Fibroblast of villous mesenchyme (primary cell): ENCODE data around the gene RYK. TPM values are rescaled to one million over a fixed set of nuclear protein-coding genes. Genes with fewer than 3 reads are reported as not detected.

Source experiments
- DNase-seq: peaks from one replicate; pipeline ENCODE4 v3.0.0-alpha.2; 2010; ENCODE audit warnings: low read depth
- H3K4me3 ChIP-seq: 2 replicates; pipeline ENCODE4 v1.5.1; 2011; ENCODE audit warnings: low read depth, mild to moderate bottlenecking, low read length
- CTCF ChIP-seq: IDR thresholded peaks from 2 replicates; pipeline ENCODE4 v1.5.1; 2012; ENCODE audit warnings: low read depth, mild to moderate bottlenecking, low read length; ENCODE audit not compliant: insufficient read depth
- total RNA-seq: library from RNA; depleted of rRNA; stranded (reverse); fragments of >200 nt; gene quantifications from 2 replicates; pipeline ENCODE4 v1.2.3, GENCODE V29; 2012

RYK gene
- total RNA-seq, 1 donor = 161 TPM

DNA sequence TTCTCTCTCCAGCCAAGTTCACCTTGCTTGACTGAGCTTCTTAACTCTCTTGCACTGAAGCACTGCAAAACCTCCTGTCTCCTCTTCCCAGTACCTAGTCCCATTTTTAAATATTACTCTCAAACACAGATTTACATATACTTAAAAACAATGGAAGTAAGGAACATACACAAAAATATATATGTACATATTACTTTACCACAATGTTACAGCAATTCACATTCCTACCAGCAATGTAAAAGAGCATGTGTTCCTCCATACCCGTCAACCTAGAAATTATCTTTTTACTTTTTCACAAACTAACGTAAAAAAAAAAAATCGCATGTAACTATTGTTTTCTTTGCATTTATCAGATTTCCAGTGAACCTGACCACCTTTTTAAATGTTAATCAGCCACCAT is 60.4 kb downstream of the RYK start:
- TF ChIP-seq CTCF = no peak
- no peak overlapping the region for H3K4me3 ChIP-seq
- no peak for DNase-seq

DNA sequence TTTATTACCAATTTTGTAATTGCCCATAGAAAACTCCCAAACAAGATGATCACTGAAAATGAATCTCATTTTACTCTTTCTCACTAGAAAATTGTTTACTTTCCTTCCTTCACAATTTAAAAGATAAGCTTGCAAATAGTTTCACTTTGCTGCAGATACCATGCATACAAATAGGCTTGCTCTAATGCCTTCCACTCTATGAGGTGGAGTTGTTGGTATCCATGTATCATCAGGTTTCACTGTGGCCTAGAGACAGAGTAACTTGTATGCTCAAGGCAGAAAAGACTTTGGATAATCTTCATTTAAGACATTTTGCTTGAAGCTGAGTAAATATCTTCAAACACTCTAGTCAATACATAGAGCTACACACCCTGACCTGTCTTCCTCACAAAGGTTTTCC is 60.8 kb downstream of the RYK start:
- DNase-seq = peak; percentile 40
- no peak overlapping the region for H3K4me3 ChIP-seq
- TF ChIP-seq CTCF = no peak

DNA sequence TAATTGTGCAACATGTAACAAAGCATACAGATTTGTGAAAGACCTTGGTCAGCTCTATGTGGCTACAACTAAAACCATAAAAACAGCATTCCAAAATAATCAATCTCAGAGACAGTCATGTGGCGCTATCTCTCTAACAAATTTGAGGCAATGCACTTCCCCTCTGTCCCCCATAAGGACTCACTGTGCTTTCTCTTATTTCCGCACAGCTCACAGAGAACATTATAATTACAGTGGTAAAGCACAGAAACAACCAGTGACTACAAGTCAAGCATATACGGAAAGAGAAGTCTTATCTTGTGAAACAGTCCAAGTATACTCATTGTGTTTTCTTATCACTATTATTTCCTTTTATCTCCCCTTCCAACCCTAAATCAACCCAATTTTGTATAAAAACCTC is 64.3 kb downstream of the RYK start:
- no peak overlapping the region for H3K4me3 ChIP-seq

DNA sequence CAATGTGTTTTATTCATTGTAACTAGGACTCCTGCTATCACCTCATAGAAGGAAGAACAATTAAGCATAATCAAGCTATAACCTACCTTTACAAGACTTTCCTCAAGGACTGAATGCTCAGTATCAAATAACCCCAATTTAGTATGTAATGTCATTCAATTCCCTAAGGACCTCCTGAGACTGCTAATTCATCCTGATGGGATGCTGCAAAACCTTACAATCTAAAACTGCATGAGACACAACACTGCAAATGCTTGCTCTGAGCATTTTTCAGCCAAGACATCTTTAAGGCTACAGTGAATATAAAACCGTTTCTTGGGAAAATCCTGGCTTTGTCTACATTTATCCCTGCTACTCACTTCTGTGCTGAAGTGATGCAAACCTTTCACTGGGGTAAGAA is 69.9 kb downstream of the RYK start:
- TF ChIP-seq CTCF = no peak
- no peak overlapping the region for H3K4me3 ChIP-seq
- DNase-seq = no peak

More for the DNA sequence above, 64.3 kb downstream of the RYK start:
- no peak for TF ChIP-seq CTCF
- no peak for DNase-seq

DNA sequence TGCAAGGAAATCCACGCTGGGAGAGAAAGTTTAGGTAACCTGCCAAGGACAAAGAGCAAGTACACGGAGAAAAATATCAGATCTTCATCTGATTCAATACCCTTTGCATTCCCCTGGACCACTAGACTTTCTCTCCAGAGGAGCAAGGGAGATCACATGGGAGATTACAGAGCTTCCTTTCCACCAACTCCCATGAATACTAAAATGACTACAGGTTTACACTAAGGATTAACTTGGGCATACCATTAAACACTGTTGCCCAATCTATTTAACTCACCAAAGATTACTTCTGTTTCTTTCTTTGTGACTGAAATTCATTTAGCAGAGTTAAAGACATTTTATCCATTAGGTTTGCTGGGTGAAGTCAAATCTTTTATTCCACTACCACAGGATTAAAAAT is 71.2 kb downstream of the RYK start:
- peak; percentile 68 for DNase-seq
- no peak for TF ChIP-seq CTCF
- H3K4me3 ChIP-seq = no peak overlapping the region

GRCh38 chr3:134163096-134163495 is 87.6 kb downstream of the RYK start:
- DNase-seq = no peak
- TF ChIP-seq CTCF = no peak
- H3K4me3 ChIP-seq = no peak overlapping the region

DNA sequence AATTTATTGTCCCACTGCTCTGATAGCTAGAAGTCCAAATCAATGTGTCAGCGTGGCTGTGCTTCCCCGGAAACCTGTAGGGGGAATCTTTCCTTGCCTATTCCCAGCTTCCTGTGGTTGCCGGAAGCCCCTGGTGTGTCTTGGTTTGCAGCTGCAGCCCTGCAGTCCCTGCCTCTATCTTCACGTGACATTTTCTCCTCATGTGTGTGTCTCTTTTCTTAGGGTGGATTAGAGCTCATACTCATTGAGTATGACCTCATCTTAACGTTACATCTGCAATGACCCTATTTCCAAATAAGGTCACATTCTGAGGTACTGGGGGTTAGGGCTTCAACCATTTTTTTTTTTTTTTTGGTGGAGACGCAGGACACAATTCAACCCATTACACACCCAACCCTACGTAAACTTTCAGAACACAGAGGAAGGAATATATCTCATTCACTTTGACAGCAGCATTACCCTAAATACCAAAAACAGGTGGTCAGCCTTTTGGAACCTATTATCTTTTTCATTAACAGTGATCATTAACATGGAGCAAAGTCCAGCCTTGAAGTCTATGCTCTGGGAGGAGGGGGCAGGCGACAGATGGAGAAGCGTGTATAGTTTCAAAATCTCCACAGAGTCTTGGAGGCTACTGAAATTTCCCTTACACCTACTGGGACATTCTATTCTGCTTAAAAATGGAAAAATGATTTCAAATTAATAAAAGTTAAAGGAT is 88.6 kb downstream of the RYK start:
- TF ChIP-seq CTCF = peak; percentile 6
- no peak for DNase-seq
- H3K4me3 ChIP-seq = no peak overlapping the region
